ENCODE results near the gene G6PC1. TPM values are rescaled to one million over a fixed set of nuclear protein-coding genes. Genes with fewer than 3 reads are reported as not detected.
"Not testable (repeated sequence)": the region's sequence is repeated elsewhere in the genome, so short reads cannot be mapped to it uniquely, and the experiment has no call there.

Gene G6PC1
- total RNA-seq, 1 donor from 2014 or later, result not detected

GRCh38 chr17:42898147-42898811, 2.3 kb upstream of the G6PC1 start:
- no peak for DNase-seq (ENCODE audit: low spot score)
- Mint-ChIP-seq H3K27me3 (ENCODE audit: insufficient read depth) (peaks cover 23% of the 10 kb centered on the region), H3K4me1 (ENCODE audit: low read depth) (no peaks in the 10 kb centered on the region), H3K36me3 (ENCODE audit: low read depth) (no peaks in the 10 kb centered on the region), H3K4me3 (no peak overlapping the region), H3K9me3 (no peaks in the 10 kb centered on the region), H3K27ac (no peak overlapping the region)
- intact Hi-C loops (cut with micrococcal nuclease), result no loop called here

GRCh38 chr17:42899981-42900380, 618 bp upstream of the G6PC1 start:
- DNase-seq (ENCODE audit: low spot score); H3K27ac Mint-ChIP-seq; intact Hi-C loops (cut with micrococcal nuclease); H3K4me3 Mint-ChIP-seq; H3K9me3 Mint-ChIP-seq; H3K4me1 Mint-ChIP-seq (ENCODE audit: low read depth); H3K36me3 Mint-ChIP-seq (ENCODE audit: low read depth): not testable (repeated sequence)
- peaks cover 12% of the 10 kb centered on the region for H3K27me3 Mint-ChIP-seq (ENCODE audit: insufficient read depth)

GRCh38 chr17:42901535-42902229, 1.1 kb downstream of the G6PC1 start:
- intact Hi-C loops (cut with micrococcal nuclease), result no loop called here
- Mint-ChIP-seq H3K27me3 (ENCODE audit: insufficient read depth) (peaks cover 9% of the 10 kb centered on the region), H3K4me3 (no peak overlapping the region), H3K36me3 (ENCODE audit: low read depth) (no peaks in the 10 kb centered on the region), H3K9me3 (no peaks in the 10 kb centered on the region), H3K4me1 (ENCODE audit: low read depth) (no peaks in the 10 kb centered on the region), H3K27ac (no peak overlapping the region)
- no peak for DNase-seq (ENCODE audit: low spot score)

GRCh38 chr17:42904110-42904469, 3.5 kb downstream of the G6PC1 start:
- no peak overlapping the region for H3K27ac Mint-ChIP-seq
- no peaks in the 10 kb centered on the region for H3K9me3 Mint-ChIP-seq
- intact Hi-C loops (cut with micrococcal nuclease), result no loop called here

GRCh38 chr17:42906772-42907446, 6.3 kb downstream of the G6PC1 start:
- Mint-ChIP-seq H3K9me3 (no peaks in the 10 kb centered on the region), H3K4me1 (ENCODE audit: low read depth) (no peaks in the 10 kb centered on the region), H3K36me3 (ENCODE audit: low read depth) (no peaks in the 10 kb centered on the region), H3K27me3 (ENCODE audit: insufficient read depth) (peaks cover 12% of the 10 kb centered on the region), H3K27ac (no peak overlapping the region), H3K4me3 (no peak overlapping the region)
- DNase-seq (ENCODE audit: low spot score), result no peak
- intact Hi-C loops (cut with micrococcal nuclease), result no loop called here

More at GRCh38 chr17:42904110-42904469, 3.5 kb downstream of the G6PC1 start:
- Mint-ChIP-seq H3K36me3 (ENCODE audit: low read depth) (no peaks in the 10 kb centered on the region), H3K27me3 (ENCODE audit: insufficient read depth) (peaks cover 11% of the 10 kb centered on the region), H3K4me1 (ENCODE audit: low read depth) (no peaks in the 10 kb centered on the region), H3K4me3 (no peak overlapping the region)
- DNase-seq (ENCODE audit: low spot score), result no peak

GRCh38 chr17:42908872-42909700, 8.5 kb downstream of the G6PC1 start:
- Mint-ChIP-seq H3K4me3 (no peak overlapping the region), H3K36me3 (ENCODE audit: low read depth) (no peaks in the 10 kb centered on the region), H3K27me3 (ENCODE audit: insufficient read depth) (peaks cover 10% of the 10 kb centered on the region), H3K27ac (no peak overlapping the region), H3K4me1 (ENCODE audit: low read depth) (no peaks in the 10 kb centered on the region), H3K9me3 (no peaks in the 10 kb centered on the region)
- no peak for DNase-seq (ENCODE audit: low spot score)
- intact Hi-C loops (cut with micrococcal nuclease), result no loop called here

GRCh38 chr17:42913522-42913921, 12.9 kb downstream of the G6PC1 start:
- H3K27me3 Mint-ChIP-seq (ENCODE audit: insufficient read depth), result peaks cover 7% of the 10 kb centered on the region

GRCh38 chr17:42913981-42914617, 13.5 kb downstream of the G6PC1 start:
- H3K9me3 Mint-ChIP-seq, result no peaks in the 10 kb centered on the region
- intact Hi-C loops (cut with micrococcal nuclease), result no loop called here
- H3K27ac Mint-ChIP-seq, result no peak overlapping the region
- no peak overlapping the region for H3K4me3 Mint-ChIP-seq
- H3K4me1 Mint-ChIP-seq (ENCODE audit: low read depth), result no peaks in the 10 kb centered on the region
- DNase-seq (ENCODE audit: low spot score), result no peak
- no peaks in the 10 kb centered on the region for H3K36me3 Mint-ChIP-seq (ENCODE audit: low read depth)
- H3K27me3 Mint-ChIP-seq (ENCODE audit: insufficient read depth), result peaks cover 7% of the 10 kb centered on the region

More at GRCh38 chr17:42913522-42913921, 12.9 kb downstream of the G6PC1 start:
- H3K4me1 Mint-ChIP-seq (ENCODE audit: low read depth), result no peaks in the 10 kb centered on the region
- no peak overlapping the region for H3K4me3 Mint-ChIP-seq
- no peak for DNase-seq (ENCODE audit: low spot score)
- no peak overlapping the region for H3K27ac Mint-ChIP-seq
- intact Hi-C loops (cut with micrococcal nuclease), result no loop called here
- H3K9me3 Mint-ChIP-seq, result no peaks in the 10 kb centered on the region
- H3K36me3 Mint-ChIP-seq (ENCODE audit: low read depth), result no peaks in the 10 kb centered on the region

GRCh38 chr17:42915288-42915687, 14.7 kb downstream of the G6PC1 start:
- H3K36me3 Mint-ChIP-seq (ENCODE audit: low read depth); H3K9me3 Mint-ChIP-seq; H3K4me3 Mint-ChIP-seq; H3K27me3 Mint-ChIP-seq (ENCODE audit: insufficient read depth); intact Hi-C loops (cut with micrococcal nuclease); H3K4me1 Mint-ChIP-seq (ENCODE audit: low read depth); H3K27ac Mint-ChIP-seq; DNase-seq (ENCODE audit: low spot score): not testable (repeated sequence)

GRCh38 chr17:42916388-42917235, 16.0 kb downstream of the G6PC1 start:
- H3K27me3 Mint-ChIP-seq (ENCODE audit: insufficient read depth), result peaks cover 11% of the 10 kb centered on the region
- H3K36me3 Mint-ChIP-seq (ENCODE audit: low read depth); intact Hi-C loops (cut with micrococcal nuclease); DNase-seq (ENCODE audit: low spot score); H3K4me3 Mint-ChIP-seq; H3K9me3 Mint-ChIP-seq; H3K27ac Mint-ChIP-seq; H3K4me1 Mint-ChIP-seq (ENCODE audit: low read depth): not testable (repeated sequence)

GRCh38 chr17:42917236-42917603, 16.6 kb downstream of the G6PC1 start:
- peaks cover 7% of the 10 kb centered on the region for H3K4me1 Mint-ChIP-seq (ENCODE audit: low read depth)
- intact Hi-C loops (cut with micrococcal nuclease), result no loop called here
- no peaks in the 10 kb centered on the region for H3K9me3 Mint-ChIP-seq
- H3K4me3 Mint-ChIP-seq, result no peak overlapping the region
- peaks cover 14% of the 10 kb centered on the region for H3K27me3 Mint-ChIP-seq (ENCODE audit: insufficient read depth)
- DNase-seq (ENCODE audit: low spot score), result no peak
- H3K27ac Mint-ChIP-seq, result no peak overlapping the region
- no peaks in the 10 kb centered on the region for H3K36me3 Mint-ChIP-seq (ENCODE audit: low read depth)

All from activated T-helper 1 cell treated with anti-CD3 and anti-CD28 coated beads, Interleukin-12 subunit alpha, Interleukin-12 subunit beta, Interleukin-2, Interleukin-4 antibody, amounts not matched to agents 30 ng/mL and 10 ng/mL and 1 ng/mL, durations not matched to agents 14 hours and 24 hours and 36 hours (primary cell).